Loucy (cell line): ENCODE data around the gene CAPN7.

Source experiments
- H2AFZ ChIP-seq: fragments of 200-600 bp; sonication (generic); 2 replicates; pipeline ENCODE4 v1.6.0; 2016; ENCODE audit warnings: antibody characterized with exemption, mild to moderate bottlenecking, low read length, moderate library complexity
- H3F3A ChIP-seq: fragments of 200-600 bp; 2 replicates; pipeline ENCODE4 v1.6.0; 2016; ENCODE audit warnings: antibody characterized with exemption, low read depth, mild to moderate bottlenecking
- H3K27me3 ChIP-seq: fragments of 200-600 bp; sonication (generic); 2 replicates; pipeline ENCODE4 v1.6.1; 2014; ENCODE audit warnings: low read length, mild to moderate bottlenecking; ENCODE audit not compliant: insufficient read depth, poor library complexity, severe bottlenecking
- H3K36me3 ChIP-seq: fragments of 200-600 bp; sonication (generic); 2 replicates; pipeline ENCODE4 v1.6.1; 2016; ENCODE audit warnings: low read length; ENCODE audit not compliant: insufficient read depth
- H3K4me1 ChIP-seq: fragments of 200-600 bp; sonication (generic); 2 replicates; pipeline ENCODE4 v1.5.1; 2014; ENCODE audit warnings: low read length, mild to moderate bottlenecking; ENCODE audit not compliant: insufficient read depth, poor library complexity, severe bottlenecking
- H3K4me2 ChIP-seq: fragments of 200-600 bp; sonication (generic); 2 replicates; pipeline ENCODE4 v1.6.0; 2014; ENCODE audit warnings: antibody characterized with exemption, low read length, low read depth, mild to moderate bottlenecking; ENCODE audit not compliant: poor library complexity, severe bottlenecking
- H3K4me3 ChIP-seq: fragments of 200-600 bp; sonication (generic); 2 replicates; pipeline ENCODE4 v1.5.1; 2014; ENCODE audit warnings: low read length, mild to moderate bottlenecking, mixed read lengths; ENCODE audit not compliant: poor library complexity, severe bottlenecking
- H3K79me2 ChIP-seq: fragments of 200-600 bp; sonication (generic); 2 replicates; pipeline ENCODE4 v1.6.1; 2014; ENCODE audit warnings: low read length; ENCODE audit not compliant: insufficient read depth
- H3K9ac ChIP-seq: fragments of 200-600 bp; sonication (generic); 2 replicates; pipeline ENCODE4 v1.6.0; 2014; ENCODE audit warnings: mild to moderate bottlenecking, low read depth, low read length, moderate library complexity; ENCODE audit not compliant: poor library complexity, severe bottlenecking
- H3K9me2 ChIP-seq: fragments of 200-600 bp; sonication (generic); replicated peaks from 2 replicates; pipeline ENCODE4 v1.6.1; 2016; ENCODE audit warnings: low read depth, low read length, mixed read lengths
- H3K9me3 ChIP-seq: fragments of 200-600 bp; sonication (generic); 2 replicates; pipeline ENCODE4 v1.6.1; 2014; ENCODE audit warnings: mild to moderate bottlenecking, antibody characterized with exemption, low read length, low read depth; ENCODE audit not compliant: insufficient read depth
- H4K20me1 ChIP-seq: fragments of 200-600 bp; sonication (generic); 2 replicates; pipeline ENCODE4 v1.6.0; 2014; ENCODE audit warnings: antibody characterized with exemption, low read length, mild to moderate bottlenecking; ENCODE audit not compliant: insufficient read depth, poor library complexity, severe bottlenecking
- CTCF ChIP-seq: fragments of 200-600 bp; sonication (generic); conservative IDR thresholded peaks from 2 replicates; pipeline ENCODE4 v1.5.1; 2014; ENCODE audit warnings: mild to moderate bottlenecking, antibody characterized with exemption, low read length
- EZH2phosphoT487 ChIP-seq: fragments of 200-600 bp; IDR thresholded peaks from 2 replicates; pipeline ENCODE4 v1.6.1; 2018; ENCODE audit warnings: antibody characterized with exemption, mild to moderate bottlenecking, moderate library complexity, borderline replicate concordance

Gene CAPN7

GRCh38 chr3:15280853-15281532 lies 74.9 kb downstream of the CAPN7 start:
- no peaks in the 10 kb centered on the region for H3F3A ChIP-seq
- H3K9me2 ChIP-seq: no peaks in the 10 kb centered on the region
- TF ChIP-seq EZH2phosphoT487: no peak
- no peak for TF ChIP-seq CTCF
- peaks cover 51% of the 10 kb centered on the region; the same call in 1 of the 2 replicates for H3K79me2 ChIP-seq
- no peaks in the 10 kb centered on the region for H4K20me1 ChIP-seq
- H3K4me3 ChIP-seq: no peak overlapping the region
- no peaks in the 10 kb centered on the region for H3K9me3 ChIP-seq
- H3K4me1 ChIP-seq: peaks cover 40% of the 10 kb centered on the region
- no peaks in the 10 kb centered on the region for H3K27me3 ChIP-seq
- no peak overlapping the region for H3K4me2 ChIP-seq
- H3K9ac ChIP-seq: no peak overlapping the region
- H3K36me3 ChIP-seq: no peaks in the 10 kb centered on the region
- no peak overlapping the region for H2AFZ ChIP-seq

GRCh38 chr3:15281817-15282216 lies 75.8 kb downstream of the CAPN7 start:
- no peaks in the 10 kb centered on the region for H3F3A ChIP-seq
- no peaks in the 10 kb centered on the region for H3K9me2 ChIP-seq
- no peaks in the 10 kb centered on the region for H3K36me3 ChIP-seq
- no peak overlapping the region for H2AFZ ChIP-seq
- H3K27me3 ChIP-seq: no peaks in the 10 kb centered on the region
- no peak for TF ChIP-seq EZH2phosphoT487
- no peak for TF ChIP-seq CTCF
- H3K4me2 ChIP-seq: no peak overlapping the region
- H3K4me3 ChIP-seq: no peak overlapping the region
- no peak overlapping the region for H3K9ac ChIP-seq
- no peaks in the 10 kb centered on the region for H3K9me3 ChIP-seq
- H3K4me1 ChIP-seq: peaks cover 34% of the 10 kb centered on the region
- no peaks in the 10 kb centered on the region for H4K20me1 ChIP-seq
- peaks cover 48% of the 10 kb centered on the region; the same call in 1 of the 2 replicates for H3K79me2 ChIP-seq

GRCh38 chr3:15283702-15284101 lies 77.7 kb downstream of the CAPN7 start:
- Histone ChIP-seq H3K4me3 (no peak overlapping the region), H3K36me3 (no peaks in the 10 kb centered on the region), H3K4me1 (peaks cover 25% of the 10 kb centered on the region), H3K9me2 (no peaks in the 10 kb centered on the region), H3K27me3 (no peaks in the 10 kb centered on the region), H4K20me1 (no peaks in the 10 kb centered on the region), H3K79me2 (peaks cover 50% of the 10 kb centered on the region; the same call in 1 of the 2 replicates), H2AFZ (no peak overlapping the region), H3K9me3 (no peaks in the 10 kb centered on the region), H3F3A (no peaks in the 10 kb centered on the region), H3K4me2 (no peak overlapping the region), H3K9ac (no peak overlapping the region)
- no peak for TF ChIP-seq EZH2phosphoT487
- TF ChIP-seq CTCF: no peak
